ENCODE measurements around the gene SNX1.

- TF ChIP-seq CTCF (IDR thresholded peaks at IDR 0.05; ENCODE audit: insufficient read depth, low read depth, low read length) (no peak), EZH2 (IDR thresholded peaks at IDR 0.05; ENCODE audit: insufficient read depth, low read length) (no peak)
Measured at GRCh38 chr15:64066451-64066850, 29.3 kb upstream of the SNX1 start.

All from astrocyte (in vitro differentiated cells and primary cell).